Spleen (tissue), 11 donors: Measurements from ENCODE around the gene RNASE11. TPM values are rescaled to one million over a fixed set of nuclear protein-coding genes. Genes with fewer than 3 reads are reported as not detected.

Source experiments
- DNase-seq: peaks from one replicate; pipeline ENCODE4 v3.0.0-alpha.2; 2020
- H3K27ac ChIP-seq, 8 donors: fragments of 200-600 bp; sonication (generic) in 7 of 8; 1 replicate in 4 of 8; 2 replicates in 4 of 8; pipeline versions ENCODE4 v1.5.0 to v1.8.0; 2016 to 2021; ENCODE audit warnings: inconsistent platforms in 4 of 8, mild to moderate bottlenecking in 4 of 8, moderate library complexity in 1 of 8
- H3K27me3 ChIP-seq, 7 donors: fragments of 200-600 bp; sonication (generic) in 6 of 7; replicated peaks in 1 of 7; 1 replicate in 4 of 7; 2 replicates in 3 of 7; pipeline versions ENCODE4 v1.5.0 to v1.8.0; 2016 to 2021; ENCODE audit warnings: inconsistent platforms in 3 of 7, mild to moderate bottlenecking in 1 of 7
- H3K36me3 ChIP-seq, 6 donors: fragments of 200-600 bp; sonication (generic) in 5 of 6; 1 replicate in 4 of 6; 2 replicates in 2 of 6; pipeline versions ENCODE4 v1.5.0 to v1.8.0; 2016 to 2021; ENCODE audit warnings: inconsistent platforms in 2 of 6
- H3K4me1 ChIP-seq, 6 donors: fragments of 200-600 bp; sonication (generic) in 5 of 6; 1 replicate in 3 of 6; 2 replicates in 3 of 6; pipeline versions ENCODE4 v1.5.0 to v1.8.0; 2016 to 2021; ENCODE audit warnings: inconsistent platforms in 3 of 6
- H3K4me3 ChIP-seq, 8 donors: fragments of 200-600 bp; sonication (generic) in 7 of 8; 1 replicate in 4 of 8; 2 replicates in 4 of 8; pipeline versions ENCODE4 v1.5.0 to v1.8.0; 2016 to 2021; ENCODE audit warnings: inconsistent platforms in 4 of 8, mild to moderate bottlenecking in 4 of 8, moderate library complexity in 2 of 8
- H3K9me3 ChIP-seq, 8 donors: fragments of 200-600 bp; sonication (generic) in 7 of 8; 1 replicate in 4 of 8; 2 replicates in 4 of 8; pipeline versions ENCODE4 v1.5.0 to v1.8.0; 2016 to 2021; ENCODE audit warnings: inconsistent platforms in 4 of 8
- CTCF ChIP-seq, 11 experiments: fragments of 200-600 bp in 7 of 11; fragments of 450-650 bp in 4 of 11; sonication (generic) in 4 of 11; IDR thresholded peaks in 8 of 11; conservative IDR thresholded peaks in 3 of 11; 1 replicate in 7 of 11; 2 replicates in 4 of 11; pipeline versions ENCODE4 v1.4.0 to v1.8.0; 2016 to 2021; ENCODE audit warnings: antibody characterized with exemption in 11 of 11, inconsistent platforms in 4 of 11, mild to moderate bottlenecking in 1 of 11
- POLR2A ChIP-seq, 3 donors: fragments of 450-650 bp; IDR thresholded peaks; one replicate each; pipeline ENCODE4 v1.5.1; 2017; ENCODE audit warnings: antibody characterized with exemption in 3 of 3, mild to moderate bottlenecking in 1 of 3
- POLR2AphosphoS5 ChIP-seq, 3 donors: sonication (generic); formaldehyde crosslinking; IDR thresholded peaks; one replicate each; pipeline ENCODE4 v1.5.1; 2017; ENCODE audit warnings: antibody characterized with exemption in 3 of 3
- WGBS, 5 donors: extraction: QIAGEN DNeasy Blood & Tissue Kit in 3 of 5; methylation state at CpG; one replicate each; pipeline versions ENCODE4 v1.1.5 to v1.1.7; 2013 to 2018; 5-methylcytosine and 5-hydroxymethylcytosine counted together
- intact Hi-C: fragments of 100-400 bp; cut with DNase I; formaldehyde crosslinking; loops from one replicate; pipeline ENCODE4 v1.15.0; 2023; ENCODE audit warnings: low total_unique reads
- polyA plus RNA-seq, 3 donors: library from polyadenylated mRNA; stranded (reverse); fragments of 200-250 nt; gene quantifications; one replicate each; pipeline ENCODE4 v1.2.1, GENCODE V29; 2013
- total RNA-seq, 7 donors: library from RNA; depleted of rRNA in 3 of 7; stranded (reverse); fragments of >200 nt in 3 of 7; fragmentation: NEBNext Ultra II Directional in 4 of 7; extraction: Animal tissue kit (Norgen Biotek cat#: 25700) in 4 of 7; gene quantifications; one replicate each; pipeline versions ENCODE4 v1.1.0 to v1.2.1, GENCODE V29; 2016 to 2021
- donor health status: healthy with polysubstance abuse.
- donor health status: DM: no; HTN: no; CAD: no; lungs with moderate emphysema.
- donor health status: DM: no; HTN: no; CAD: no.
- donor health status: Bipolar disorder and iron deficiency.
- donor health status: healthy.
- donor health status: DM: no; HTN: no; CAD: no.
- donor health status: DM: yes; HTN: yes; CAD: no.

The RNASE11 gene
- total and polyA plus RNA-seq, 10 donors, result not detected

GRCh38 chr14:20560961-20561360 lies 26.8 kb downstream of the RNASE11 start, which contains the start of gene RNASE9:
Gene RNASE9, minus strand, starts transcription at chr14:20561047.
- intact Hi-C loops, result no loop called here
- TF ChIP-seq POLR2AphosphoS5 (IDR thresholded peaks at IDR 0.05) (no peak), POLR2A (IDR thresholded peaks at IDR 0.05) (no peak), CTCF (IDR thresholded peaks at IDR 0.05 in 8 of 11, conservative IDR thresholded peaks at IDR 0.05 in 3 of 11) (no peak)
- Histone ChIP-seq H3K36me3 (no peaks in the 10 kb centered on the region), H3K27ac (no peak within 1 kb of the TSS), H3K27me3 (no peaks in the 10 kb centered on the region), H3K9me3 (no peaks in the 10 kb centered on the region), H3K4me3 (no peak within 1 kb of the TSS), H3K4me1 (no peaks in the 10 kb centered on the region)
- DNase-seq, result no peak
- 89 to 94% (median 90%) methylated on average over 3 of the region's 3 CpGs for WGBS, 5 donors

- Histone ChIP-seq H3K4me1 (no peaks in the 10 kb centered on the region), H3K27me3 (no peaks in the 10 kb centered on the region), H3K36me3 (no peaks in the 10 kb centered on the region), H3K4me3 (no peak overlapping the region), H3K9me3 (no peaks in the 10 kb centered on the region), H3K27ac (no peak overlapping the region)
- WGBS, 5 donors, result 48 to 65% (median 62%) methylated on average over 2 of the region's 2 CpGs
- TF ChIP-seq POLR2AphosphoS5 (IDR thresholded peaks at IDR 0.05), result no peak
- TF ChIP-seq CTCF (IDR thresholded peaks at IDR 0.05 in 8 of 11, conservative IDR thresholded peaks at IDR 0.05 in 3 of 11), result no peak
- TF ChIP-seq POLR2A (IDR thresholded peaks at IDR 0.05), result no peak
- intact Hi-C loops, result no loop called here
- no peak for DNase-seq
Measured at GRCh38 chr14:20559461-20559904, 28.3 kb downstream of the RNASE11 start.

GRCh38 chr14:20557212-20557542 lies 30.6 kb downstream of the RNASE11 start:
- DNase-seq, result no peak
- Histone ChIP-seq H3K4me3 (no peak overlapping the region), H3K36me3 (no peaks in the 10 kb centered on the region), H3K4me1 (no peaks in the 10 kb centered on the region), H3K27ac (no peak overlapping the region), H3K9me3 (no peaks in the 10 kb centered on the region), H3K27me3 (no peaks in the 10 kb centered on the region)
- 59 to 82% (median 60%) methylated on average over 2 of the region's 2 CpGs for WGBS, 5 donors
- intact Hi-C loops, result no loop called here
- TF ChIP-seq POLR2A (IDR thresholded peaks at IDR 0.05) (no peak), CTCF (IDR thresholded peaks at IDR 0.05 in 8 of 11, conservative IDR thresholded peaks at IDR 0.05 in 3 of 11) (no peak), POLR2AphosphoS5 (IDR thresholded peaks at IDR 0.05) (no peak)

GRCh38 chr14:20556500-20557211 lies 31.1 kb downstream of the RNASE11 start:
- TF ChIP-seq POLR2A (IDR thresholded peaks at IDR 0.05) (no peak), CTCF (IDR thresholded peaks at IDR 0.05 in 8 of 11, conservative IDR thresholded peaks at IDR 0.05 in 3 of 11) (no peak), POLR2AphosphoS5 (IDR thresholded peaks at IDR 0.05) (no peak)
- no peaks in the 10 kb centered on the region for H3K9me3 ChIP-seq
- H3K4me1 ChIP-seq, result no peaks in the 10 kb centered on the region
- 50 to 83% (median 71%) methylated on average over 11 of the region's 11 CpGs for WGBS, 5 donors
- H3K27ac ChIP-seq, result no peak overlapping the region
- no peaks in the 10 kb centered on the region for H3K36me3 ChIP-seq
- H3K4me3 ChIP-seq, result no peak overlapping the region
- DNase-seq, result no peak
- intact Hi-C loops, result no loop called here
- no peaks in the 10 kb centered on the region for H3K27me3 ChIP-seq
